ENCODE measurements around the gene CCNT1. TPM values are rescaled to one million over a fixed set of nuclear protein-coding genes. Genes with fewer than 3 reads are reported as not detected.

CCNT1 gene
- total RNA-seq, 2 experiments from 2014 or later: 150 TPM

GRCh38 chr12:48696626-48697025, 19.9 kb downstream of the CCNT1 start:
- ATAC-seq (ENCODE audit: poor library complexity) (no peak), DNase-seq (no peak)
- ChIA-PET CTCF (no interaction called here), POLR2A (interaction anchor here (0.6 to 1.8 kb wide), 3 partner anchors 14 to 20 kb away, joined by 3 to 8 read pairs (median 3); partner anchors contain the start of genes CCNT1 and KANSL2)
- Mint-ChIP-seq H3K27ac (no peak overlapping the region), H3K27me3 (no peaks in the 10 kb centered on the region), H3K4me3 (no peak overlapping the region), H3K9me3 (no peaks in the 10 kb centered on the region), H3K4me1 (ENCODE audit: low read depth) (peaks cover 25% of the 10 kb centered on the region), H3K36me3 (ENCODE audit: low read depth) (peaks cover 95% of the 10 kb centered on the region)
- intact Hi-C loops (cut with DNase I, micrococcal nuclease): no loop called here
- Histone ChIP-seq H3K27me3 (ENCODE audit: control insufficient read depth in 1 of 2, insufficient read depth in 2 of 2, low read length in 2 of 2) (no peaks in the 10 kb centered on the region), H3K4me1 (ENCODE audit: insufficient read depth, low read length) (no peaks in the 10 kb centered on the region), H3K36me3 (ENCODE audit: insufficient read depth, low read length) (peaks cover 76% of the 10 kb centered on the region), H3K4me3 (ENCODE audit: low read length) (no peak overlapping the region), H3K27ac (ENCODE audit: low read depth in 1 of 2, low read length in 2 of 2) (no peak overlapping the region), H3K9me3 (ENCODE audit: control insufficient read depth in 1 of 2, insufficient read depth in 1 of 2, low read length in 2 of 2) (no peaks in the 10 kb centered on the region)
- TF ChIP-seq, protein P1, sequence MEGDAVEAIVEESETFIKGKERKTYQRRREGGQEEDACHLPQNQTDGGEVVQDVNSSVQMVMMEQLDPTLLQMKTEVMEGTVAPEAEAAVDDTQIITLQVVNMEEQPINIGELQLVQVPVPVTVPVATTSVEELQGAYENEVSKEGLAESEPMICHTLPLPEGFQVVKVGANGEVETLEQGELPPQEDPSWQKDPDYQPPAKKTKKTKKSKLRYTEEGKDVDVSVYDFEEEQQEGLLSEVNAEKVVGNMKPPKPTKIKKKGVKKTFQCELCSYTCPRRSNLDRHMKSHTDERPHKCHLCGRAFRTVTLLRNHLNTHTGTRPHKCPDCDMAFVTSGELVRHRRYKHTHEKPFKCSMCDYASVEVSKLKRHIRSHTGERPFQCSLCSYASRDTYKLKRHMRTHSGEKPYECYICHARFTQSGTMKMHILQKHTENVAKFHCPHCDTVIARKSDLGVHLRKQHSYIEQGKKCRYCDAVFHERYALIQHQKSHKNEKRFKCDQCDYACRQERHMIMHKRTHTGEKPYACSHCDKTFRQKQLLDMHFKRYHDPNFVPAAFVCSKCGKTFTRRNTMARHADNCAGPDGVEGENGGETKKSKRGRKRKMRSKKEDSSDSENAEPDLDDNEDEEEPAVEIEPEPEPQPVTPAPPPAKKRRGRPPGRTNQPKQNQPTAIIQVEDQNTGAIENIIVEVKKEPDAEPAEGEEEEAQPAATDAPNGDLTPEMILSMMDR (IDR thresholded peaks at IDR 0.05): no peak

- Histone ChIP-seq H3K4me1 (ENCODE audit: insufficient read depth, low read length) (no peaks in the 10 kb centered on the region), H3K36me3 (ENCODE audit: insufficient read depth, low read length) (peaks cover 76% of the 10 kb centered on the region), H3K27me3 (ENCODE audit: control insufficient read depth in 1 of 2, insufficient read depth in 2 of 2, low read length in 2 of 2) (no peaks in the 10 kb centered on the region), H3K9me3 (ENCODE audit: control insufficient read depth in 1 of 2, insufficient read depth in 1 of 2, low read length in 2 of 2) (no peaks in the 10 kb centered on the region), H3K27ac (ENCODE audit: low read depth in 1 of 2, low read length in 2 of 2) (no peak overlapping the region), H3K4me3 (ENCODE audit: low read length) (no peak overlapping the region)
- Mint-ChIP-seq H3K9me3 (no peaks in the 10 kb centered on the region), H3K4me1 (ENCODE audit: low read depth) (peaks cover 27% of the 10 kb centered on the region), H3K27ac (no peak overlapping the region), H3K4me3 (no peak overlapping the region), H3K36me3 (ENCODE audit: low read depth) (peaks cover 100% of the 10 kb centered on the region), H3K27me3 (no peaks in the 10 kb centered on the region)
- ChIA-PET CTCF (interaction anchor here (0.6 kb wide), 1 partner anchor 11 kb away, joined by 5 read pairs; no protein-coding TSS in a partner anchor), POLR2A (interaction anchor here (0.6 to 1.8 kb wide), 2 partner anchors 14 to 20 kb away, joined by 3 to 8 read pairs; partner anchors contain the start of genes CCNT1 and KANSL2)
- TF ChIP-seq, protein P1 (IDR thresholded peaks at IDR 0.05): no peak
- intact Hi-C loops (cut with DNase I, micrococcal nuclease): no loop called here
- ATAC-seq (ENCODE audit: poor library complexity) (no peak), DNase-seq (no peak)
Measured at GRCh38 chr12:48695859-48696258, 20.6 kb downstream of the CCNT1 start.

- ATAC-seq (ENCODE audit: poor library complexity) (no peak), DNase-seq (no peak)
- peaks cover 98% of the 10 kb centered on the region for H3K36me3 Mint-ChIP-seq (ENCODE audit: low read depth)
- no peak overlapping the region for H3K4me3 ChIP-seq (ENCODE audit: low read length)
- no peak overlapping the region for H3K27ac ChIP-seq (ENCODE audit: low read depth in 1 of 2, low read length in 2 of 2)
- H3K36me3 ChIP-seq (ENCODE audit: insufficient read depth, low read length): peaks cover 78% of the 10 kb centered on the region
- no peaks in the 10 kb centered on the region for H3K9me3 ChIP-seq (ENCODE audit: control insufficient read depth in 1 of 2, insufficient read depth in 1 of 2, low read length in 2 of 2)
- H3K9me3 Mint-ChIP-seq: no peaks in the 10 kb centered on the region
- no peak overlapping the region for H3K4me3 Mint-ChIP-seq
- intact Hi-C loops (cut with DNase I, micrococcal nuclease): no loop called here
- H3K27me3 ChIP-seq (ENCODE audit: control insufficient read depth in 1 of 2, insufficient read depth in 2 of 2, low read length in 2 of 2): no peaks in the 10 kb centered on the region
- H3K4me1 Mint-ChIP-seq (ENCODE audit: low read depth): peaks cover 25% of the 10 kb centered on the region
- H3K27ac Mint-ChIP-seq: no peak overlapping the region
- TF ChIP-seq, protein P1 (IDR thresholded peaks at IDR 0.05): no peak
- ChIA-PET CTCF (no interaction called here), POLR2A (no interaction called here)
- H3K4me1 ChIP-seq (ENCODE audit: insufficient read depth, low read length): no peaks in the 10 kb centered on the region
- no peaks in the 10 kb centered on the region for H3K27me3 Mint-ChIP-seq
Measured at GRCh38 chr12:48694038-48694437, 22.5 kb downstream of the CCNT1 start.

Measured in CD4-positive, alpha-beta T cell (primary cell).